ENCODE results near the gene ANKS1A. TPM values are rescaled to one million over a fixed set of nuclear protein-coding genes. Genes with fewer than 3 reads are reported as not detected.

Gene ANKS1A
- total and polyA plus RNA-seq, 3 donors from 2014 or later = 44.2 to 96.9 (median 95.9) TPM

GRCh38 chr6:35024551-35025054, 135.5 kb downstream of the ANKS1A start:
- WGBS, 2 donors = 21 to 37% methylated on average over 4 of the region's 4 CpGs
- Histone ChIP-seq H3K27ac (peak overlapping the region in 1 of 2 donors; percentile 74), H3K4me1 (peaks cover 53% of the 10 kb centered on the region), H3K4me3 (no peak overlapping the region), H3K9me3 (no peaks in the 10 kb centered on the region), H3K27me3 (no peaks in the 10 kb centered on the region), H3K36me3 (ENCODE audit: low read depth, missing control alignments) (no peaks in the 10 kb centered on the region)
- intact Hi-C loops (cut with DNase I; ENCODE audit: low total_unique reads) = no loop called here
- TF ChIP-seq CTCF (IDR thresholded peaks at IDR 0.05) (no peak), POLR2A (IDR thresholded peaks at IDR 0.05) (no peak)
- peak; percentile 62 for DNase-seq

GRCh38 chr6:35025232-35026188, 136.5 kb downstream of the ANKS1A start:
- Histone ChIP-seq H3K4me3 (no peak overlapping the region), H3K4me1 (peaks cover 59% of the 10 kb centered on the region)

GRCh38 chr6:35026434-35027222, 137.6 kb downstream of the ANKS1A start:
- TF ChIP-seq CTCF (IDR thresholded peaks at IDR 0.05) (no peak), POLR2A (IDR thresholded peaks at IDR 0.05) (no peak)
- Histone ChIP-seq H3K4me1 (peaks cover 49% of the 10 kb centered on the region), H3K4me3 (no peak overlapping the region), H3K27ac (peak overlapping the region; percentile 32 to 40), H3K27me3 (no peaks in the 10 kb centered on the region), H3K36me3 (ENCODE audit: low read depth, missing control alignments) (no peaks in the 10 kb centered on the region), H3K9me3 (no peaks in the 10 kb centered on the region)
- 55 to 60% methylated on average over 5 of the region's 5 CpGs for WGBS, 2 donors
- no peak for DNase-seq
- intact Hi-C loops (cut with DNase I; ENCODE audit: low total_unique reads) = no loop called here

More at GRCh38 chr6:35025232-35026188, 136.5 kb downstream of the ANKS1A start:
- WGBS, 2 donors = 60 to 63% methylated on average over 11 of the region's 11 CpGs
- Histone ChIP-seq H3K27me3 (no peaks in the 10 kb centered on the region), H3K36me3 (ENCODE audit: low read depth, missing control alignments) (no peaks in the 10 kb centered on the region), H3K27ac (peak overlapping the region; percentile 40 to 74), H3K9me3 (no peaks in the 10 kb centered on the region)
- intact Hi-C loops (cut with DNase I; ENCODE audit: low total_unique reads) = no loop called here
- TF ChIP-seq CTCF (IDR thresholded peaks at IDR 0.05) (peak in 1 of 3 experiments; percentile 16), POLR2A (IDR thresholded peaks at IDR 0.05) (no peak)
- DNase-seq = no peak

- Histone ChIP-seq H3K4me3 (no peak overlapping the region), H3K27me3 (no peaks in the 10 kb centered on the region), H3K4me1 (peaks cover 49% of the 10 kb centered on the region), H3K27ac (peak overlapping the region in 1 of 2 donors; percentile 53), H3K36me3 (ENCODE audit: low read depth, missing control alignments) (no peaks in the 10 kb centered on the region), H3K9me3 (no peaks in the 10 kb centered on the region)
- 83 to 84% methylated on average over 2 of the region's 2 CpGs for WGBS, 2 donors
- DNase-seq = no peak
- intact Hi-C loops (cut with DNase I; ENCODE audit: low total_unique reads) = no loop called here
- no peak for TF ChIP-seq CTCF (IDR thresholded peaks at IDR 0.05)
- no peak for TF ChIP-seq POLR2A (IDR thresholded peaks at IDR 0.05)
These were observed 138.8 kb downstream of the ANKS1A start for GRCh38 chr6:35027807-35028206.

All from testis (tissue), 3 donors.